Measurements from ENCODE around the gene CHN2.

Gene CHN2

DNA sequence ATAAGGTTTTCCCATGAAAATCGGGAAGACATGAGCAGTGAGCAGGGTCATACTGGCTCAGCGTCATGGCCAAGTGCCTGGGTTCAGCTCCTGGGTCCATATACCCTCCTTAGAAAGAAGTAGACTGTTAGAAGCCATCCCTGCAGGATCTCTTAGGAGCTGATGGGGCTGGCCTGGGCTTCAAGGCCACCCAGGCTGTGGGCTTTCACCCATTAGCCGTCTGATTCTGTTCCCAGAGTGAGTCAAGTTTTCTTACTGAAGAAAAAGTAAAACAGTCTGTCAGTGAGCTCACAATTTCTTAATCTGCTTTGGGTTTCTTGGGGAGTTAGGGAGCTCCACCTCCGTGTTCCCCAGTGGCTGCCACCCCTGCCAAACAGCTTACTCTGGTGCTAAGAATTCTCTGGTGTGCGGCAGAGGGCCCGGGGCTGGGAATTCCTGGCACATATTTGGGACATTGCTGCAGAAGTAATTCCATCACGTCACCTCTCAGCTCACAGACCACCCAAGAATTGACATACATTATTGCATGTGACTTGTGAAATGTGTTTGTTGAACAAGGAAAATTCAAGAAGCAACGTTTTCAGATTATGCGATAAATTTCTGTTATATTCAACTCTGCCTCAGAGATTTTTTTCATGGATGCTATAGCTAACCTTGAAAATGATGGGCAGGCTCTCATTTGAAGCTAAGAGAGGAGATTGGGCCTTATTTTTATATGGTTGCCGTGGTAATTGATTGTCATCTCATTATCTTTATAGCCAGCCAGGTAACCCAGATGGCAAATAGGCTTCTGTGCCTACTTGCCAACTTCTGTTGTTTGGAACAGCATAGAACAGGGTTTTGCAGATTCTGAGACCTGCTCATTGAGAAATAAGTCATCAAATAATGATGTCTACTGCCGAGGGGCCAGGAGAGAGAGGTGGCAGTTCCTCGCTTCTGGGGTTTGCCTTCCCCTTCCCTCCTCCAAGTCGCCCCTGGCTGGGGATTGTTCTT, 166.4 kb downstream of the CHN2 start:
- DNase-seq (ENCODE audit: low read depth in 2 of 2): no peak

DNA sequence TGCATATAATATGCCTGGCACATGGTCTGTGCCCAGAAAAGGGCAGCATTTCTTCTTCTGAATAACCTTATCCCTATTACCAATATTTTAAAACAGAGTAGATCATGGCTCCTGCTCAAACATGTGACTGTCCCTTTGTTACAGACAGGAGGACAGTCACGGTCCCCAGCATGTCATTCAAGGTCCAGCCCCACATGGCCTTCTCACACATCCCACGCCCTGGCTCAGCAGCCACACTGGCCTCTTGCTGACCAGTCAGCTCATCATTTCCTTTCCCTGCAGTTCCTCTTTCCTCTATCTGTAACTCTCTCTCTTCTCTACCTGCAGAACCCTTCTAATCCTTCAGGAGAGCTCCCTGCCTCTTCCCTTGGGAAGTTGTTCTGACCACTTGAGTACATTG, 167.8 kb downstream of the CHN2 start:
- no peak for DNase-seq (ENCODE audit: low read depth in 2 of 2)

DNA sequence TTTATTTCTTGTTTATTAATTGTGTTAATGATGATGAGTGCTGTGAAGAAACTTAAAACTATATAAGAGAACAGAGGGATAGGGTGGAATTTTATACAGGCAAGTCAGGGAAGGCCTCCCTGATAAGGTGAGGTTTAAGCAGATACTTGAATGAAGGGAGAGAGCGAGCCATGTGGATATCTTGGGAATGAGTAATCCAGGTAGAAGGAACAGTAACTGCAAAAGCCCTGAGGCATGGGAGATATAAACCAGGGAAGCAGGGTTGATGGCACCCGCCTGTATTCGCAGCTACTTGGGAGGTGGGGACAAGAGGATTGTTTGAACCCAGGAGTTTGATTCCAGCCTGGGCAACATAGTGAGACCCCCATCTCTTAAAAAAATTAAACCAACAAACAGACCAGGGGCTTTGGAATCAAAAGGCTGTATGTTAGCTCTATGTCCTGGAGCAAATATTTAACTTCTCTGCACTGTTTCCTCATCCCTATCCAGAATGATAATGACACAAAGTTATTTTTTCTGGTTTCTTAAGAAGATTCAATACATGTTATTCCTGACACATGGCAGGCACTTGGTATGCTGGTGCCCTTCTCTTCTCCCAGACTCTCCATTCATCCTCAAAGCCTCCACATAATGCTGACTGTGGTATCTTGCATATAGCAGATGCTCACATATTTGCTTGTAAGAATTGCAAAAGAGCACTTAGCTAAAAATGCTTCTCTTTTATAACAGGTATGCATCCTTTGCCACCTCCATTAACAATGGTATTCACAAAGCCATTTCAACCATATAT, 169.3 kb downstream of the CHN2 start:
- no peak for DNase-seq (ENCODE audit: low read depth in 2 of 2)

DNA sequence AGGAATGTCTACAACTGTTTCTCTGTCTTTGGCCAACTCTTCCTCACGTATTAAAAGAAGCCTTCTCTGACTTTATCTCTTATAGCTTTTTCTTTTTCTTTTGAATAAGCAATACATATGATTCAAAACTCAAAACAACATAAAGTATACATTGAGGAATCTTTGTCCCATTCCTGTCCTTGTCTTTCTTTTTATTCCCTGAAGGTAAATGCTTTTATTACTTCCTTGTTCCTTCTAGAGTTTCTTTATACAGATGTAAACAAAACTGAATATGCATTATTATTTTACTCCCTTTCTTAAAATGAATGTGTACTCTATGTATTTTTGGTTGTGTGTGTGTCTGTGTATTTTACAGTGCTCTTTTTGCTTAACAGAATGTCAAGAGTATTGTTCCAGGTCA, 170.1 kb downstream of the CHN2 start:
- DNase-seq (ENCODE audit: low read depth in 2 of 2): no peak

DNA sequence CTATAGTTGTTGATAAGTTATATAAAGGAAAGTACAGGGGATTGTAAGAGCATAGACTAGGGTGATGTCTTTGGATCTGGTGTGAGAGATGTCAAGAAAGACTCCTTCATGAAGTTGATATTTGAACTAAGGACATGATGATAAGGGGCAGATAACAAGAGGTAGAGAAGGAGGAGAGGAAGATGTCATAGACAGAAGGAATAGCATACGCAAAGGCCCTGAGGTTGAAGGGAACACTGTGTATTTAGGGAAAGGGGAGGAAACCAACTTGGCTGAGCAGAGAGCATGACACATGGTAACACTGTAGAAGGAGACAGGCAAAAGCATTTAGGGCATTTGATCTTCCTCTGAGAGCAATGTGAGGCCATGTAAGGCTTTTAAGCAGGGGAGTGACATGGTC, 170.8 kb downstream of the CHN2 start:
- no peak for DNase-seq (ENCODE audit: low read depth in 2 of 2)

DNA sequence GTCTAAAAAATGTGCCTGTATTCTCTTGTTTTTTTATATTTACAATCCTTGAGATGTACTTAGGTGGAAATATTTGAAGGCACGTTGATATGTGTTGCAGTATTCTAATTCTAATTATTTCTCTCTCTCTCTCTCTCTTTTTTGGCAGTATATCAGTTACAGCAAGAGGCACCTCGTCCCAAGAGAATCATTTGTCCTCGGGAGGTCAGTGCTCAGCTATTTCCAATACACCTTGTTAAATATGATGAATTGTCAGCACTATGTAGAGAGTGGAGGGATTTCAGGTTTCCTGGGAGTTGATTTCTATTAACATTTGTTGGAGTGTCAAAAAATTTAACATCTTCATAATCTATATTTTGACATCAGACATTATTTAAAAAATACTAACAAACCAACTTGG, 173.2 kb downstream of the CHN2 start:
- no peak for DNase-seq (ENCODE audit: low read depth in 2 of 2)

DNA sequence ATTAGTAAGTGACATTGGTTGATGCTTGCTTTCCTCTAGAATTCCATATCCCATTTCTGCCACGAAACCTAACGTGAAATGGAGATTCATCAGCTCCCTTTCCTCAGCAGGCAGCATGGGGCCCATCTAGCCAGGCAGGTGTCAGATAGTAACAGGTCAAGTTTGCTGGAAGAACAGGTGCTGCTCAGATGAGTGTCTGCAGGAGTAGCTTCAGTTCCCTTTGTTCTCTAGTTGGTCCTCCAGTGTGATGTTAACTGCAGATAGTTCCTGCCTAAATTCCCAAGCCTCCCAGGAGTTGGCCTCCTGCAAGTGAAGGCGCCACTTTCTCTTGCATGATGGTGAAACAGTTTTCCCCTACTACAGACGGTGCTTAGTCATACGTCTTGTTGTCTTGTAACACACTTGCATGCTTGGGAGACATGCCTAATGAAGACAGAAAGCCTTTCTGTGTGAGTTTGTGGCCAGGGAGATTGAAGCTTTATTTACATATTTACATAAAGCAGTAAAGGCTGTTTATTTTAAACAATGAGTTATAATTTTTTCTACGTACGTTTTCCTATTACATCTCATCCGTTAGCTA, 175.4 kb downstream of the CHN2 start:
- no peak for DNase-seq (ENCODE audit: low read depth in 2 of 2)

DNA sequence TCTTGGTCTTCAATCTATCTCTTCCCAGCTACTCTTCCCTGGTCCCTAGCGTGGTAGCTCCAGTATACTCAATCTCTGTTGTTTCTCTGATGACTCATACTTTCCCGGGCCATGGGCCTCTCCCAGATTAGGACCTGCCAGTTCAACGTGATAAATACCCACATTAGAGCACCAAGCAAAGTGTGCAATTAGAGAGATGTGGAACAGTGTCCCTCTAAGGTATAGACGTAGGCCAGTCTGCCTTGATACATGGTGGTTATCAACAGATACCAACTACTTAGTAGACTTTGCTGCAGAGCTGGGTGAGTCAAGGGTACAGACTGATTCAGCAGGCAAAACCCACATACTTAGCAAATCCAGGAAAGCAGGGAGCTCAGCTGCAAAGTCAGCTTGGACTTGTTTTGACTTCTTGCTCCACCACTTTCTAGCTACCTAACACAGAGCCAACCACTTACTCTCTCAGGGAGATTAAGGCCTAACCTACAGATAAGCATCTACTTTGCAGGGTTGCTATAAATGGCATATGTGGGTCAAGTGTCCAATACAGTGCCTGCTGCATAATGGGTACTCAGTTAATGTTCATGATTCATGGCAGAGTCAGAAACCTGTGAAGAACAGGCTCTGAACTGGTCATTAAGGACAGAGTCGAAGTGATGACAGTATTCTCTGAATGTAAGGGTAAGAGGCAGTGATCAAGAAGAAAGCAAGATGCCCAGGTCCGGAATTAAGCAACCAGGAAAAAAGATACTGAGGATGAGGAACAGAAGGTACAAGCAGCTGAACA, 176.1 kb downstream of the CHN2 start:
- DNase-seq (ENCODE audit: low read depth in 2 of 2): no peak

DNA sequence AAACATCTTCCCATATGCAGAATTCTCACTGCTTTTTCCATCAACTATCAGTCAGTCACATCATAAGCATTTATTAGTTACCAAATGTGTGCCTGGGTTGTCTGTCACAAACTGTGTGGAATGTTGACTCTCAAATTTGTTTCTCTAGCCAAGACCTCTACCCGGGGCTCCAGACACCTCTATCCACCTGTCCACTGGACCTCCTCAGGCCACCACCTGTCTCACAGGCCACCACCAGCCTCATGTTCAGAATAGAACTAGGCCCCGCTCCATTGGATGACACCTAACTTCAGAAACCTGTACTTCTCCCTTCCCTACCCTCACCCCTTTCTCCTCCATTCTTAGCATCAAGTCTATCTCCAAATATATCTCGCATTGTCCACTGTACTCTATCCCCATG, 176.9 kb downstream of the CHN2 start:
- no peak for DNase-seq (ENCODE audit: low read depth in 2 of 2)

DNA sequence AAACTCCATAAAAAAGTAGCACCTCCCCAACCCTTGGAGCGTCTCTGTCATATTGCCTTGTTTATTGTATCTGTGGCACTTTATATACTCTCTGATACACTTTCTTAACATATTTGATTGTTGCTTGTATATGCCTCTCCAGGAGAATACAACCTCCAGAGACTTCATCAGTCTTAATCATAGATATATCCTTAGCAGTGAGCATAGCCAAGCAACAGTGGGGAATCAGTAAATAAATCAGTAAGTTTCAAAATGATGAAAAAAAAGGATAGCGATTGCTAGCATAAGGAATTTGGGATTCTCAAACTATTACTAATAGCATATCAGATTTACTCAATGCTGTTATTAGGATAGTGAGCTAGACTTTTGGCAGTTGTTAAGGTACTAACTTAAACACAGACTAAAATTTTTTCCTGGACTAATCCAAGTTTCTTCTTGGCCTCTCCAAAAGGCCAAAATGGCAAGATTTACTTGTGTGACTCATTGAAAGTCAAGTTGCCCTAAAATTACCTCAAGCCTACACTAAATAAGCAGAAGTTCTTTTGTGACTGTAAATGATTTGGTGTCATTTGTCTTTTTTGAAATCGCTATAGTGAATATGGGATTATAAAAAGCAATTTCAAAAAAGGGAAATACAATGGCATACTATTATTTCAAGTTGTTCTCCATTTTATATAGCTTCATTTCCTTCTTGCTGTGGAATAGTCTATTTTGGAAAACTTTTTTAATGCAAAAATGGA, 177.9 kb downstream of the CHN2 start:
- peak in 1 of 2 experiments; percentile 7 for DNase-seq (ENCODE audit: low read depth in 2 of 2)

DNA sequence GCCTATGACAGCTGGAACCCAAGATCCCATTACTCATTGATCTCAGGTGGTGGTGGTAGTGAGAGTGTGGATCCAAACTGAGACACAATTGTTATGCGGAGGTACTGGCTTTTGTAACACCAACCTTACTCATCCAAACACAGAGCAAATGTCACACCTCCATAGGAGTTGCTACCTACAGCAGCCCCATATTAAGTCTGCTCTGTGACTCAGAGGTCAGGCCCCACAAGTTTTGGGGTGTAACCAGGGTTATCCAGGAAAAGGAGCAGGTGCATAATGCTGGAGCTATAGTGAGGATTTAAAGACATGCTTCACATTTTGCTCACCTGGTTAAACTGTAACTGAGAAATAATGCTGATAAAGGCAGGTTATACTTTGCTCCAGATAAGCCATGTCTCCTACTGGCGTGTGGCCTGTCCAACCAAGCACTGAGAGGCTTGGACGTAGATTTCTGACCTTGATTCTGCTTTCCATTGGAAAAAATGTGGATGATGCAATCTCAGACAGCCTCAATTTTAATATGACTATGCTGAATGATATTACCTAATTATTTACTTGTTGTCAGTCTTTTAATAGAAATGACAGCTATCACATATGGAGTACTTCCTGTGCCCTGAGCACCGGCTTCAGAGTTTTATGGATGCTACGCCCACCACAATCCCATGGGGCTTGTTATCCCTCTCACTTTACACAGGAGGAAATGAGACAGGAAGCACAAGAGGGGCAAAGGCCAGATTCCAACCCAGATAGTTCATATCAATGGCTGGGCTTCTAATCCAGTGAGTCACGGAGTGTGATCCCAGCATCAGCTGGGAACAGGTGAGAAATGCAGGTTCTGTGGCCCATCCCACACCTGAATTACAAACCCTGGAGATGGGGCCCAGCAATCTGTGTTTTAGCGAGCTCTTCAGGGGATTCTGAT, 181.3 kb downstream of the CHN2 start:
- peak in 1 of 2 experiments; percentile 8 for DNase-seq (ENCODE audit: low read depth in 2 of 2)

DNA sequence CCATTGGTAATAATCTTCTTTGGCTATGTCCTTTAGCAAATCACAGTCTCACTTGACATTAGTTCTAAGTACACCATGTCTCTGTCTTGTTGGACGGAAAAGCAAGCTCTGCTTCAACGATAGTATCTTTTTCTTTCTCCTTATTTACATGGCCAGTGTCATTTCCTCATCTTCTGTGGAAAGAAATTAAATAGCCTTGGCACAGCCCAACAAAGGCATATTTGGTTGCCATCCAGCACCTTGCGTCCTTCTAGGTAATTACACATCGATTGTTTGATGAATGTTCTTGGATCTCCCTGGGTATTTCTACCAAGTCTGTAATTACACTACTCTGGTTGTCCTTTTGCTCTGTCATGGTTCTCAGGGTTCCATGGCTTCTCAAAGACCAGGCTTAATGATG, 183.1 kb downstream of the CHN2 start:
- no peak for DNase-seq (ENCODE audit: low read depth in 2 of 2)

DNA sequence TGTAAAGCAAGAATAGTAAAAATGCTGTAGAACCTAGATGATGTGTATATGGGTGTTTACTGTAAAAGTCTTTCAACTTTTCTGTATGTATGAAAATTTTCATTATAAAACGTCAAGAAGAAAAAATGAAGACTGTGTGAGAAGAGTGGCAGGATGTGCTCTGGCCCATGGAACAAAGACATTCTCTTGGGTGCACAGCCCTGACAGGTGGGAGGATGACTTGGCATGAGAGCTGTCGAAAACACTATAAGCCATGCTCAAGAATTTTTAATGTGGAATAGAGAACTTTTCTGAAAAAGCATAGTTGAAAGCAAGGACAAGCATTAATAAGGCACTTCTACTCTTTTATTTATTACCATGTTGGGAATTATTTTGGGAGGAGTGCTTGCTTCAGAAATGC, 185.0 kb downstream of the CHN2 start:
- no peak for DNase-seq (ENCODE audit: low read depth in 2 of 2)

DNA sequence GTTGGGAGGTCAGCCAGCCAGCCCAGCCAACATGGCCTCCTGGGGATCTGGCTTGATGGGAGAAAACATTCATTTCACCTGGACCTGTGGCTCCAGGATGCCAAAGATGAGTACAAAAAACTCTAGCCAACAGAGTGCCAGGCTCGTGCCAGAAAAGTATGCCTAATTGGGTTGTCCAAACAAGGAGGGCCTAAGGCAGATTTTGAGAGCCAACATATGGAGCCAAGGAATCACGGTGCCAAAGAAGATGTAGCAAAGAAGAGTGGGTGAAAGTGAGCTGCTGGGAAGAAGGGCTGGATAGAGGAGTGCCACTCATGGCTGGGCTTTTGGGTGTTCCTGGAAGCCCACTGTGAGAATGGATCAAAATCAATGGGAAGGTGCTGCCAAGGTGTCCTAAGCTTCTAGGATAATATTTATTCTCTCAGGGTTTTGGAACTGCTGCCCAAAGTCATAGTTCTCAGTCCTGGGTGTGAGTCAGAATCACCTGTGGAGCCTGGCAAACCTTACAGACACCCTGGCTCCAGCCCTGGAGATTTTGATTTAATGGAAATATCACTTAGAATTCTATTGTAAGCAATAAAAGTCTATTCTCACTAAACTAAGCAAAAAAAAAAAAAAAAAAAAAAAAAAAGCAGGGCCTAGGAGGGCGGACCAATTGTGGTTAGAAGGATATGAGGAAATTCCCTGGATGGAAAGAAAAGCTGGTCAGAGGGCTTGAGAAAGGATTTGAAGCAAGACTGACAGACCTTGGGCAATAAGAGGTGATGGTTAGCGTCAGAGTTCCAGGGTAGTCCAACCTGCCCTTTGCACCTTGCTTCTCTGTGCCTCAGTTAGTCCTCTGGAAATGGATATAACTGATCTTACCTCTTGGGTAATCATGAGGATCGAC, 186.9 kb downstream of the CHN2 start:
- DNase-seq (ENCODE audit: low read depth in 2 of 2): no peak

DNA sequence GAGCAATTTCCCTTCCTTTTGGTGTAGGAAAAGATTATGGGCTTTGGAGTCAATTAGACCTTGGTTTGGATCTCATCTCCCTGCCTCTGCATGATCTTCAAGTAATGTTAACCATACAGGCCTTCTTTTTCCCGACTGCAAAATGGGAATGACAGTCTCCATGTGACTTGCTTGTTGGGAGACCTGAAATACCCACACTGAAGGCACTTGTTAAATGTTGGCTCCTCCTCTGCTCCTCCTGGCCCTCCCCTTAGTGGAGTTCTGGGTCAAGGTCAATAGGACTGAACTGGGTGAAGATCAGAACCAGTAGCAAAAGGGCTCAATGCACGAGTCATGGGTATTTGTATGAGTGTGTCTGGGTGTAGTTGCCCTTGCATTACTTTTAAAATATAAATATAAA, 189.7 kb downstream of the CHN2 start:
- DNase-seq (ENCODE audit: low read depth in 2 of 2): no peak

DNA sequence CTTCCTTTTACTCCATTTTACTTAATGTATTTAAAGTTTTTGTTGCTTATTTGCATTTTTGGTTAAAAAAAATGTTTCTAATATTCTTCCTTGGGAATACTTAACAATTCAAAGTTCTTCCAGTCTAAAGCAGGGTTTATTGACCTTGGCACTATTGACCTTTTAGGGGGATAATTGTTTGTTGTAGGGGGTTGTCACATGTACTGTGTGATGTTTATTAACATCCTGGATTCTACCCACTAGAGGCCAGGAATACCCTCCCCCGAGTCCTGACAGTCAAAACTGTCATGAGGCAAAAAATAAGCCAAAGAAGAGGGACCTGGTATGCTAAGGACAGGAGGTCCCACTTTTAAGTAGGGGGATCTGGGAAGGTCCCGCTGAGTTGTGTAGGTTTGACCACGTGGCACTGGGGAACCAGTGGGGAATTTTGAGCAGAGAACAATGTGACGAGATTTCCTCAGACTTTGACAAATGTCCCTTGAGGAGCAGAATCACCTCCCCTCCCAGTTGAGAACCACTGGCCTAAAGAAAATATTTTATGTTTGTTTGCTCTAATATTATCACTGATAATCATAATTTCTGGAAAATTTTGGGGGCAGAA, 190.7 kb downstream of the CHN2 start:
- no peak for DNase-seq (ENCODE audit: low read depth in 2 of 2)

DNA sequence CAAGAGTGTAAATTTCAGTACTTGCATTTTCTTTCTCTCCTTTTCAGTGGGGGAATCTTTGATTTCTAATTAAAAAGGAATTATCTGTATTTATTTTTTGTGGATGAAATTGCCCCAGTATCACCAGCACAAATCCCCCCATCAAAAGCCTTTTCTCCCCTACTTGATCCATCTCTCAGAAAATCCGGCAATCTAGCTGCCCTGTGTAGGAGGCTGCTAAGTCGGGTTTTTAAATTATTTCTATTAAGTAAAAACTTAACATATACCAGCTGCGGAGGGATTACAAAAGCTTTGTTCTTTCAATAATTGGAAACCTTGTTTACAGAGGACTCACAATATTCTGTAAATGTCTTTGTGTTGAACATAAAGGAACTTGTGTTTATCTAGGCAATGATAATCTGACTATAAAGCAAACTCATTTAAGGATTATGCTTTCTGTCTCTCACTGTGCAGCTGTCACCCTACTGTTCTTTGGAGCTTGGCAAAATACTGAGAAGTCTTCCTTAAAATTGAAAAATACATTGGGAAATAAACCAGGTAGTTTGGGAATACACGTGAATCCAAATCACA, 191.7 kb downstream of the CHN2 start:
- no peak for DNase-seq (ENCODE audit: low read depth in 2 of 2)

DNA sequence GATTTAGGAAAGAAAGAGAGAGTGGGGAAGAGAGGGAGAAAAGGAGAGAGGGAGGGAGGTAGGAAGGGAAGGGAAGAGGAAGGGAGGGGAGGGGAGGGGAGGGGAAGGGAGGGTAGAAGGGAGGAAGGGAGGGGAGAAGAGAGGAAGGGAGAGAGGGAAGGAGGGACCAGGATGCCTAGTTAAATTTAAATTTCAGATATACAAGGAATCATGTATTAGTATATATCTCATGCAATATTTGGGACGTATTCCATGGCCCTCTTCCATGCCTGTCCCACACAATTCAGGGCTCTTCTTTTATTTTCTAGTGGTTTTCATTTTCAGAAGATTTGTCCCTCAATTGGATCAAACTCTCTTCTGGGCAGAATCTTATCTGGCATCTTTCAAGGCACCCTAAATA, 196.7 kb downstream of the CHN2 start:
- DNase-seq (ENCODE audit: low read depth in 2 of 2): no peak

Data from fibroblast of skin of left quadriceps (primary cell).